Vagina (tissue), 2 donors: ENCODE data around the gene HSPH1.

ENCODE experiments used
- CTCF ChIP-seq, 3 experiments: fragments of 450-650 bp in 2 of 3; fragments of 200-600 bp in 1 of 3; sonication (generic) in 1 of 3; IDR thresholded peaks; one replicate each; pipeline ENCODE4 v1.5.1; 2017 to 2019; ENCODE audit warnings: antibody characterized with exemption in 3 of 3, mild to moderate bottlenecking in 2 of 3, moderate library complexity in 2 of 3
- POLR2A ChIP-seq, 2 donors: fragments of 450-650 bp; IDR thresholded peaks; one replicate each; pipeline ENCODE4 v1.6.1; 2017; ENCODE audit warnings: antibody characterized with exemption in 2 of 2, mild to moderate bottlenecking in 2 of 2, moderate library complexity in 2 of 2
- POLR2AphosphoS5 ChIP-seq, 2 donors: sonication (generic); formaldehyde crosslinking; IDR thresholded peaks; one replicate each; pipeline ENCODE4 v1.9.0; 2017; ENCODE audit warnings: antibody characterized with exemption in 2 of 2, mild to moderate bottlenecking in 2 of 2, low read depth in 1 of 2; ENCODE audit not compliant: insufficient read depth in 1 of 2

- TF ChIP-seq CTCF (IDR thresholded peaks at IDR 0.05) (no peak), POLR2A (IDR thresholded peaks at IDR 0.05) (no peak), POLR2AphosphoS5 (IDR thresholded peaks at IDR 0.05; ENCODE audit: insufficient read depth in 1 of 2, low read depth in 1 of 2) (no peak)
Measured at GRCh38 chr13:31090096-31090495, 71.6 kb downstream of the HSPH1 start.
